PC-3 (cell line): ENCODE data around the gene SLC26A8.

ENCODE experiments used
- EZH2 ChIP-seq: fragments of 300-600 bp; sonication (generic); IDR thresholded peaks from one replicate; pipeline ENCODE4 v1.6.1; 2017; ENCODE audit warnings: antibody characterized with exemption, mild to moderate bottlenecking, low read length; ENCODE audit not compliant: unreplicated experiment
- EZH2phosphoT487 ChIP-seq: fragments of 300-600 bp; sonication (generic); IDR thresholded peaks from 2 replicates; pipeline ENCODE4 v1.6.1; 2018; ENCODE audit warnings: mild to moderate bottlenecking, antibody characterized with exemption, low read length, borderline replicate concordance

DNA sequence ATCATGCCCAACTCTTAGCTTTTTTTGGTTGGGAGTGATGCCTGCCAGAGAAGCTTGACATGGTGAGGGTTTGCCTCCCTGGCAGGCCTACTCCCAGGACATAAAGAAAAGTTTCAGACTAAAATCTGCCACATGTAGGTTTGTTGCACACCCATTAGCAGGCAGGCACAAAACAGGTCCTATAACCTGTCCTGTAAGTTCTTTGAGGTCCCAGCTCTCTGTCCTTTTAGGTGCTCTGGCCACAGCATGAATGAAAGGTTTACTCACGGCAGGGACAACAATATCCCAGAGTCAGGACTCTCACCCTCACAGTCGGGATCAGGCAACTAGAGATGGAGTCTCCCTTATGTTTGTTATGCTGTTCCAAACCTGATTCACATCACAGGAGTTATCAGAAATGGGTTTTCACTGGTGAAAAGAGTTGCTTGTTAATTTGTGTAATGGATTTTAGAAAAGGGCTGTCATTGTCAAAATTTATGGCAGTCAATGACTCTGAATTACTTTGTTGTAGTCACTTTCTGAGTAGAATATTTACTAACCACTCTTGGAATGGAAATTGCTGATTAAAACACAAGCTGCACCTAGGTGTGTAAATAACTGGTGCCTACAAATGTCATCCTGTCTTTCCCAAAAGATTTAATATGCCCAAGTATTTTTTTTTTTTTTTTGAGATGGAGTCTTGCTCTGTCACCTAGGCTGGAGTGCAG is 97.8 kb downstream of the SLC26A8 start:
- TF ChIP-seq EZH2phosphoT487 = no peak
- no peak for TF ChIP-seq EZH2
